ENCODE data around the gene MAN1C1. TPM values are rescaled to one million over a fixed set of nuclear protein-coding genes. Genes with fewer than 3 reads are reported as not detected.

MAN1C1 gene
- total and polyA plus RNA-seq, 10 of the 15 experiments (the other 5 are each of a cell fraction or from before 2014, with no cell fraction given) = 0.12 to 0.56 (median 0.22) TPM; not detected in 3

DNA sequence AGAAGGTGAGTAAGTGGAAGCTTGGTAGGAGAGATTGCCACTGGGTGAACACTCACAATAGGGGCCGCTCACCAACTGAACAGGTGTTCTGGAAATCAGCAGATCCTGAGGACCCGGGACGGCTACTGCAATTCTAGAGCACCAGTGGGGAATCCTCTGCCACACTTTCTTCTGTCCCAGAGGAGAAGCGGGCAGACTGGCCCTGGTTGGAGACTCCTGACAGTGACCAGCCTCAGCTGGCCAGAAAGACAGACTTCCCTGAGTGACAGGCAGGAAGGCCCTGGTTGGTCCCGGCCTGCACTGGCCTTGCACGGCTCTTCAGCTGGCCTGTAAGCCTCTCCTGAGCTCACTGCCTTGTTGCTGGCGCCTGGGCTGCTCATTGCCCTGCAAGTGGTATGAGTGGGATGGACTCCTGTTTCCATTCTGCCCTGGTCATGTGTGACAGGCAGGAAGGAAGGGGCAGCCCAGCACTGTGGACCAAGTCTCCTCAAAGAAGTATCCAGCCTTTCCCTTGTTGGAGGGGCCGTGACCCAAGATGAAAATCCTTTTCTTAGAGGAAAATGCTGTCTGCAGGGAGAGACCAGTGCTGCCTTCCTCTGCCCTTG is 34.5 kb downstream of the MAN1C1 start:
- FAIRE-seq (no peak), ATAC-seq (no peak), DNase-seq (ENCODE audit: low read depth, low spot score) (no peak)
- Histone ChIP-seq H3K27ac (ENCODE audit: control insufficient read depth, insufficient read depth) (no peak overlapping the region), H3K4me2 (ENCODE audit: control insufficient read depth, insufficient read depth) (no peak overlapping the region), H4K20me1 (ENCODE audit: control insufficient read depth, insufficient read depth) (no peaks in the 10 kb centered on the region), H3K4me3 (no peak overlapping the region), H2AFZ (ENCODE audit: control insufficient read depth, low read depth, low read length) (no peak overlapping the region), H3K9me3 (replicated peaks; ENCODE audit: control insufficient read depth, insufficient read depth, low read length) (no peaks in the 10 kb centered on the region), H3K79me2 (ENCODE audit: control insufficient read depth, insufficient read depth, low read length) (no peaks in the 10 kb centered on the region), H3K4me1 (ENCODE audit: control insufficient read depth, insufficient read depth, low read length) (no peaks in the 10 kb centered on the region), H3K36me3 (ENCODE audit: control insufficient read depth in 2 of 2, insufficient read depth in 2 of 2, low read length in 1 of 2) (no peaks in the 10 kb centered on the region), H3K27me3 (replicated peaks in 1 of 2; ENCODE audit: control insufficient read depth in 2 of 2, insufficient read depth in 2 of 2, low read length in 1 of 2) (peaks cover 2 to 11% of the 10 kb centered on the region in 2 experiments; a peak in 3 of 4 replicates), H3K9ac (ENCODE audit: control insufficient read depth, insufficient read depth, low read length) (no peak overlapping the region)
- 40% methylated on average over 8 of the region's 8 CpGs for WGBS (ENCODE audit: insufficient coverage, insufficient replicate concordance, low lambda C conversion rate, missing lambda C conversion rate)
- ChIA-PET POLR2A (interaction anchor here (1.2 kb wide), 1 partner anchor 11 kb away, joined by 3 read pairs; no protein-coding TSS in a partner anchor), RAD21 (ENCODE audit: unreplicated experiment) (no interaction called here), CTCF (no interaction called here), SMC1A (ENCODE audit: uncharacterized antibody, unreplicated experiment) (no interaction called here)
- TF ChIP-seq ZBED1 (IDR thresholded peaks at IDR 0.05; ENCODE audit: borderline replicate concordance) (no peak), NBN (IDR thresholded peaks at IDR 0.05) (no peak), PML (IDR thresholded peaks at IDR 0.05; ENCODE audit: low read length) (no peak), REST (IDR thresholded peaks at IDR 0.05; ENCODE audit: low read depth, low read length) (no peak), TBL1XR1 (IDR thresholded peaks at IDR 0.05; ENCODE audit: low read depth, low read length) (no peak), FOXK2 (IDR thresholded peaks at IDR 0.05) (no peak), EGR1 (IDR thresholded peaks at IDR 0.05; ENCODE audit: borderline replicate concordance in 1 of 2, low read depth in 2 of 2, low read length in 2 of 2) (no peak), POLR2AphosphoS5 (IDR thresholded peaks at IDR 0.05; ENCODE audit: low read length) (no peak), TCF12 (IDR thresholded peaks at IDR 0.05; ENCODE audit: low read depth, low read length) (no peak), ATF7 (IDR thresholded peaks at IDR 0.05; ENCODE audit: low read depth) (no peak), NR2C1 (IDR thresholded peaks at IDR 0.05) (no peak)
- TF ChIP-seq, protein P1, sequence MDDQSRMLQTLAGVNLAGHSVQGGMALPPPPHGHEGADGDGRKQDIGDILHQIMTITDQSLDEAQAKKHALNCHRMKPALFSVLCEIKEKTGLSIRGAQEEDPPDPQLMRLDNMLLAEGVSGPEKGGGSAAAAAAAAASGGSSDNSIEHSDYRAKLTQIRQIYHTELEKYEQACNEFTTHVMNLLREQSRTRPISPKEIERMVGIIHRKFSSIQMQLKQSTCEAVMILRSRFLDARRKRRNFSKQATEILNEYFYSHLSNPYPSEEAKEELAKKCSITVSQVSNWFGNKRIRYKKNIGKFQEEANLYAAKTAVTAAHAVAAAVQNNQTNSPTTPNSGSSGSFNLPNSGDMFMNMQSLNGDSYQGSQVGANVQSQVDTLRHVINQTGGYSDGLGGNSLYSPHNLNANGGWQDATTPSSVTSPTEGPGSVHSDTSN (IDR thresholded peaks at IDR 0.05; ENCODE audit: insufficient replicate concordance, low read depth, low read length) = no peak
- in situ Hi-C loops (cut with MboI) = no loop called here
- intact Hi-C loops (cut with micrococcal nuclease; ENCODE audit: unreplicated experiment) = no loop called here
- BruUV-seq (replicated peaks) = no TSS peak

Data from GM12878 (cell line).